KMS-11 (cell line): ENCODE data around the gene NEXN.
"Not testable (repeated sequence)": the region's sequence is repeated elsewhere in the genome, so short reads cannot be mapped to it uniquely, and the experiment has no call there.

ENCODE experiments used
- H2AFZ ChIP-seq: fragments of 200-600 bp; sonication (generic); 2 replicates; pipeline ENCODE4 v1.6.1; 2016; ENCODE audit warnings: antibody characterized with exemption, mixed run types, low read depth
- H3K27ac ChIP-seq: fragments of 200-600 bp; sonication (generic); 2 replicates; pipeline ENCODE4 v1.6.1; 2016; ENCODE audit warnings: mild to moderate bottlenecking, mixed run types
- H3K27me3 ChIP-seq: fragments of 200-600 bp; sonication (generic); 2 replicates; pipeline ENCODE4 v1.6.1; 2017; ENCODE audit warnings: mild to moderate bottlenecking, low read depth, mixed run types, moderate library complexity; ENCODE audit not compliant: insufficient read depth
- H3K36me3 ChIP-seq: fragments of 200-600 bp; sonication (generic); 2 replicates; pipeline ENCODE4 v1.6.1; 2017; ENCODE audit warnings: mild to moderate bottlenecking, mixed run types; ENCODE audit not compliant: insufficient read depth
- H3K4me1 ChIP-seq: fragments of 200-600 bp; sonication (generic); 2 replicates; pipeline ENCODE4 v1.6.1; 2016; ENCODE audit warnings: mild to moderate bottlenecking, low read depth, mixed run types; ENCODE audit not compliant: poor library complexity, severe bottlenecking
- H3K4me2 ChIP-seq: fragments of 200-600 bp; sonication (generic); 2 replicates; pipeline ENCODE4 v1.7.0; 2016; ENCODE audit warnings: mild to moderate bottlenecking, mixed run types
- H3K4me3 ChIP-seq: fragments of 200-600 bp; sonication (generic); IDR thresholded peaks from 2 replicates; pipeline ENCODE4 v1.6.1; 2017; ENCODE audit warnings: low read depth, low read length, mixed read lengths; ENCODE audit not compliant: insufficient read depth
- H3K79me2 ChIP-seq: fragments of 200-600 bp; sonication (generic); 2 replicates; pipeline ENCODE4 v1.6.1; 2016; ENCODE audit warnings: low read depth, mixed run types; ENCODE audit not compliant: insufficient read depth
- H3K9ac ChIP-seq: fragments of 200-600 bp; sonication (generic); 2 replicates; pipeline ENCODE4 v1.6.1; 2016; ENCODE audit warnings: mild to moderate bottlenecking, mixed run types
- H4K20me1 ChIP-seq: fragments of 200-600 bp; sonication (generic); 2 replicates; pipeline ENCODE4 v1.6.1; 2016; ENCODE audit warnings: mild to moderate bottlenecking, mixed run types; ENCODE audit not compliant: insufficient read depth
- TF ChIP-seq, protein P1 (sequence below): fragments of 200-600 bp; sonication (generic); conservative IDR thresholded peaks from 2 replicates; pipeline ENCODE4 v1.6.1; 2017; ENCODE audit warnings: low read depth, mild to moderate bottlenecking, antibody characterized with exemption, low read length, moderate library complexity, mixed read lengths

The NEXN gene

GRCh38 chr1:77910116-77910515 lies 21.7 kb downstream of the NEXN start:
- Histone ChIP-seq H3K4me3 (no peak overlapping the region), H4K20me1 (no peaks in the 10 kb centered on the region), H3K4me2 (no peak overlapping the region), H3K4me1 (no peaks in the 10 kb centered on the region), H3K27ac (no peak overlapping the region), H2AFZ (no peak overlapping the region), H3K27me3 (no peaks in the 10 kb centered on the region), H3K36me3 (no peaks in the 10 kb centered on the region), H3K9ac (no peak overlapping the region), H3K79me2 (no peaks in the 10 kb centered on the region)
- TF ChIP-seq, protein P1, sequence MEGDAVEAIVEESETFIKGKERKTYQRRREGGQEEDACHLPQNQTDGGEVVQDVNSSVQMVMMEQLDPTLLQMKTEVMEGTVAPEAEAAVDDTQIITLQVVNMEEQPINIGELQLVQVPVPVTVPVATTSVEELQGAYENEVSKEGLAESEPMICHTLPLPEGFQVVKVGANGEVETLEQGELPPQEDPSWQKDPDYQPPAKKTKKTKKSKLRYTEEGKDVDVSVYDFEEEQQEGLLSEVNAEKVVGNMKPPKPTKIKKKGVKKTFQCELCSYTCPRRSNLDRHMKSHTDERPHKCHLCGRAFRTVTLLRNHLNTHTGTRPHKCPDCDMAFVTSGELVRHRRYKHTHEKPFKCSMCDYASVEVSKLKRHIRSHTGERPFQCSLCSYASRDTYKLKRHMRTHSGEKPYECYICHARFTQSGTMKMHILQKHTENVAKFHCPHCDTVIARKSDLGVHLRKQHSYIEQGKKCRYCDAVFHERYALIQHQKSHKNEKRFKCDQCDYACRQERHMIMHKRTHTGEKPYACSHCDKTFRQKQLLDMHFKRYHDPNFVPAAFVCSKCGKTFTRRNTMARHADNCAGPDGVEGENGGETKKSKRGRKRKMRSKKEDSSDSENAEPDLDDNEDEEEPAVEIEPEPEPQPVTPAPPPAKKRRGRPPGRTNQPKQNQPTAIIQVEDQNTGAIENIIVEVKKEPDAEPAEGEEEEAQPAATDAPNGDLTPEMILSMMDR, result no peak

DNA sequence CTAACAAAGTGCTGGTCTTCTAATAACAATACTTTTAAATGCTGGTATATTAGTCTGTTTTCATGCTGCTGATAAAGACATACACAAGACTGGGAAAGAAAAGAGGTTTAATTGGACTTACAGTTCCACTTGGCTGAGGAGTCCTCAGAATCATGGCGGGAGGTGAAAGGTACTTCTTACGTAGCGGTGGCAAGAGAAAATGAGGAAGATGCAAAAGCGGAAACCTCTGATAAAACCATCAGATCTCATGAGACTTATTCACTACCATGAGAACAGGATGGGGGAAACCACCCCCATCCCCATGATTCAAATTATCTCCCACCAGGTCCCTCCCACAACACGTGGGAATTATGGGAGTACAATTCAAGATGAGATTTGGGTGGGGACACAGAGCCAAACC lies 30.5 kb downstream of the NEXN start:
- H3K4me3 ChIP-seq, H3K4me1 ChIP-seq, H4K20me1 ChIP-seq, H3K4me2 ChIP-seq, H3K9ac ChIP-seq, H2AFZ ChIP-seq, H3K27ac ChIP-seq, H3K79me2 ChIP-seq, H3K36me3 ChIP-seq, H3K27me3 ChIP-seq: not testable (repeated sequence)

GRCh38 chr1:77925518-77925917 lies 37.1 kb downstream of the NEXN start:
- H3K27me3 ChIP-seq, result no peaks in the 10 kb centered on the region; the same call in 1 of the 2 replicates
- no peak overlapping the region for H3K9ac ChIP-seq
- TF ChIP-seq, protein P1, result no peak
- no peaks in the 10 kb centered on the region for H3K79me2 ChIP-seq
- H2AFZ ChIP-seq, result no peak overlapping the region
- no peak overlapping the region for H3K4me2 ChIP-seq
- H4K20me1 ChIP-seq, result no peaks in the 10 kb centered on the region
- H3K4me1 ChIP-seq, result peaks cover 4% of the 10 kb centered on the region
- H3K36me3 ChIP-seq, result no peaks in the 10 kb centered on the region
- no peak overlapping the region for H3K27ac ChIP-seq
- no peak overlapping the region for H3K4me3 ChIP-seq

DNA sequence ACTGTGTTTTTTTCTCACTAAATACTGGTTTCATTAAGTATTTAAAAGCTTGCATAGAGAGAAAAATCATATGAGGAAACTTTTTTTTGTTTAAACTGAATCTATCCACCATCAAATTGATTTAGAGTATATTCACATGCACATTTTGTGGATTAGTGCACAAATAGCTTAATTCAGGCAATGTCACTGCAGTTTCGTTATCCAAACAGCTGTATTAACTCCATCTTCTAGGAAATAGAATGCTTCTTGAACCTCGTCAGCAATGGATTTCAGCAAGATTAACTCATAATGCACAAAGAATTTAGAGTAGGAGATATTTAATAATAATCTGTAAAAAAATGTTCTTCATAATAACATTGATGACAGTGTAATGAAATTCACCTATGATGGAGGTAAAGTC lies 37.5 kb downstream of the NEXN start:
- H2AFZ ChIP-seq, result no peak overlapping the region
- H3K4me1 ChIP-seq, result peaks cover 4% of the 10 kb centered on the region
- H3K36me3 ChIP-seq, result no peaks in the 10 kb centered on the region
- H3K4me2 ChIP-seq, result no peak overlapping the region
- no peaks in the 10 kb centered on the region for H4K20me1 ChIP-seq
- H3K27ac ChIP-seq, result no peak overlapping the region
- TF ChIP-seq, protein P1, result no peak
- no peak overlapping the region for H3K9ac ChIP-seq
- no peaks in the 10 kb centered on the region; the same call in 1 of the 2 replicates for H3K27me3 ChIP-seq
- no peaks in the 10 kb centered on the region for H3K79me2 ChIP-seq
- H3K4me3 ChIP-seq, result no peak overlapping the region

GRCh38 chr1:77926561-77927357 lies 38.3 kb downstream of the NEXN start:
- no peak overlapping the region for H2AFZ ChIP-seq
- no peak overlapping the region for H3K4me3 ChIP-seq

More at GRCh38 chr1:77926561-77927357, 38.3 kb downstream of the NEXN start:
- H3K27ac ChIP-seq, result no peak overlapping the region
- TF ChIP-seq, protein P1, result no peak
- no peak overlapping the region for H3K4me2 ChIP-seq
- H3K27me3 ChIP-seq, result no peaks in the 10 kb centered on the region; the same call in 1 of the 2 replicates
- no peaks in the 10 kb centered on the region for H4K20me1 ChIP-seq
- H3K79me2 ChIP-seq, result no peaks in the 10 kb centered on the region
- no peaks in the 10 kb centered on the region for H3K36me3 ChIP-seq
- no peak overlapping the region for H3K9ac ChIP-seq
- H3K4me1 ChIP-seq, result peaks cover 4% of the 10 kb centered on the region
